NCI-H1417 treated with DMSO at 0.1 percent for 48 hours (cell line): ENCODE data around the gene ZFP91.

Experiments
- DNase-seq: peaks from one replicate; lab custom pipeline; 2025; lab: John Stamatoyannopoulos, UW

Gene ZFP91

DNA sequence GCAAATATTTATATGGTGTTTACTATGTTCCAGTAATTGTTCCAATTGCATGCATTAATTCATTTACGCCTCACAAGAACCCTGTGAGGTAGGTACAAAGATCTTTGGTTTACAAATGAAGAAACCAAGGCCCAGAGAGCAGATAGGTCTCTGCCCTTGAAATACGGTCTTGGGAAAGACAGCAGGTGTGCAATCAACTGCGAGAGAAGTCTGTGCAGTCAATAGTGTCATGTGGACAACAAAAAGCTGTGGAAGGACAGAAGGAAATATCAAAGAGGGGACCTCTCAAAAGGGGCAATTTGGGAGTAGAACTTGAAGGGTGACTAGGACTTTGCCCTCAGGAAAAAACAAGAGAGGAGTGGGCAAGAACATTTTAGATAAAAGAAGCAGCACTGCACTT, 52.5 kb downstream of the ZFP91 start:
- DNase-seq: no peak

GRCh38 chr11:58632510-58632909, 53.6 kb downstream of the ZFP91 start:
- no peak for DNase-seq

DNA sequence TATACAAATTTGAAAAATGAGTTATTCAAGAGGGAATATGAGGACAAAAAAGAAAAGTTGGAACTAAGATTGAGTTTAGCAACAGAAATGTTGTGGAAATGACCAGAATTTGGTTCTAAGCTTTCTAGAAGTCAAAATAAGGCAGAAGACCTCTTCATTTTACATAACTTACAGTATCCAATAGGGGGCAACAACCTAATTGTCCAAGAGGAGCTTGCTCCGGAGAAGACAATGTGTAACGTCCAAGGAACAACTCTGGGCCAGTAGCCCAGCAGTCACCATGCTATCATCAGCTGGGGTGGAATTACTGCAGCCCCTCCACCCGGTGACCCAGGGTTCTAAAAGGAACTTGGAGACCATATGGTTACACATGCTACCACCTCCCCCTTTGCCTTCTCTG, 57.7 kb downstream of the ZFP91 start:
- no peak for DNase-seq

- DNase-seq: no peak
Observed at GRCh38 chr11:58637371-58637770, 58.5 kb downstream of the ZFP91 start.

- DNase-seq: no peak
Observed at GRCh38 chr11:58639103-58639502, 60.2 kb downstream of the ZFP91 start.

DNA sequence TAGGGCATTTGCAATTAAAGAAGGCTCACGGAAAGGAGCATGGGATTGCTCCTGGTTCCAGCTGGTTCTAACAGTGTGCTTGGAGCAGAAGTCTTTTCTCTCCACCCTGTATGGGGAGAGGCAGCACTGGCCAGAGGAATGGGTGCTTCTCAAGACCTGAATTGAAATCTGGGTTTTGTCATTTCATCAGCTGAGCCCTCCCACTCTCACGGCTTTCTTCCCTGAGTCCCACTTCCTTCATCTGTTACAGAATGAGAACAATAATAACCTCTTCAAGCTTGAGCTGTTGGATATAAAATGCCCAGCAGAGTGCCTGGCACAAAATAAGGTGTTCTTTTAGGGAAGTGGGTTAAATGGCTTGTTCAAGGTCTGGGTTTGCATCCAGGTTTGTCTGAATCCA, 60.8 kb downstream of the ZFP91 start:
- no peak for DNase-seq

GRCh38 chr11:58640386-58641023, 61.6 kb downstream of the ZFP91 start:
- DNase-seq: no peak

GRCh38 chr11:58641341-58641740, 62.5 kb downstream of the ZFP91 start:
- no peak for DNase-seq

GRCh38 chr11:58641803-58642581, 63.1 kb downstream of the ZFP91 start:
- no peak for DNase-seq

- DNase-seq: no peak
Observed at GRCh38 chr11:58645854-58646253, 67.0 kb downstream of the ZFP91 start.

DNA sequence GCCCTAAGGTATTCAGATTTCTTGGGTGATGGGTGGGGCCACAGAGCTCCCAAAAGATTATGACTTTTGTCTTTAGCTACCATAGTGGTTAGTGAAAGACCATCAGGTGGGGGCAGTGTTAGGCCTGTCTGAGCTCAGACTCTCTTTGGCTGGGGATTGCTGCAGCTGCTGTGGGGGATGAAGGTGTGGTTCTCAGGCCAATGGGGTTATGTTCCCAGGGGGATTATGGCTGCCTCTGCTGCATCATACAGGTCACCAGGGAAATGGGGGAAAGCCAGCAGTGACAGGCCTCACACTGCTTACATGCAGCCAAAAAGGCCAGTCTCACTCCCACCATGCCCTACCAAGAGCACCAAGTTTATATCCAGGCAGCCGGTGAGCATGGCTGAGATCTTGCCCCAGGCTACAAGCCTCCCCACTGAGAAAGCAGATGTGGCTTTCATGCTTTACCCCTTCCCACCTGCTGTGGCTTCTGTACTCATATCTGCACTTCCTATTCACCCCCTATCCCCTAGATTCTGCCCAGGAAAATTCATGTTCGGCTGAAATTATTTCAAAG, 68.4 kb downstream of the ZFP91 start:
- DNase-seq: no peak

- DNase-seq: no peak
Observed at GRCh38 chr11:58647866-58648265, 69.0 kb downstream of the ZFP91 start.

- no peak for DNase-seq
Observed at GRCh38 chr11:58649623-58650022, 70.8 kb downstream of the ZFP91 start.

DNA sequence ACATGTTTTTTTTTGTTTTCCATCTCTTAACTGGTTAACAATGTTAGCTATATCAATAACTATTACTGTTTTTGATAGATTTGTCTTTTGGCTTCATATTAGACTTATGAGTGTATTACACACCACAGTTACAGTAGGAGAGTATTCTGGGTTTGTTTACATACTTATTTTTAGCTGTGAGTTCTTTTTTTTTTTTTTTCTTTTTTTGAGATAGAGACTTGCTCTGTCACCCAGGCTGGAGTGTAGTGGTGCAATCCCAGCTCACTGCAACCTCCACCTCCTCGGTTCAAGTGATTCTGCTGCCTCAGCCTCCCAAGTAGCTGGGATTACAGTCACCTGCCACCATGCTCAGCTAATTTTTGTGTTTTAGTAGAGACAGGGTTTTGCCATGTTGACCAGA, 71.6 kb downstream of the ZFP91 start:
- DNase-seq: no peak

- no peak for DNase-seq
Observed at GRCh38 chr11:58652726-58653280, 73.9 kb downstream of the ZFP91 start.

GRCh38 chr11:58654079-58654907, 75.4 kb downstream of the ZFP91 start:
- DNase-seq: no peak

- DNase-seq: no peak
Observed at GRCh38 chr11:58654908-58655296, 76.0 kb downstream of the ZFP91 start.

- DNase-seq: no peak
Observed at GRCh38 chr11:58656348-58656747, 77.5 kb downstream of the ZFP91 start.

GRCh38 chr11:58658623-58659022, 79.8 kb downstream of the ZFP91 start:
- no peak for DNase-seq

DNA sequence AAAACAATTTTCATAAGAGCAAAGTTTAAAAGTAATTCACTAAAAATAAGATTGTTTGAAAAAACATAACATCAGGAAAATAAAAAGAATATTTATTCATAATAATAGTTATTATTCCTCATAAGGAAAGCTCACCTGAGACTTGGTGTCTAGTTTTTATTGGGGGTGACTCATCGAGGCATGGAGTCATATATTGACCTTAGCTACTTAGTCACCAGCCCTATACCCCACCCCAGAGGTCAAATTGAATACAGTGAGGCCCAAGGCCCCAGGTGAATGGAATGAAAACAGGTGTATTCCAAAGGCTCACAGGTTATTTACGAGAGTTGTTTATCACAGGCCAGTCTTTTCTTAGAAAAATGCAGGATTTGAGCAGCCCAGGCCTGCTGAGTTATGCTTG, 80.5 kb downstream of the ZFP91 start:
- no peak for DNase-seq

DNA sequence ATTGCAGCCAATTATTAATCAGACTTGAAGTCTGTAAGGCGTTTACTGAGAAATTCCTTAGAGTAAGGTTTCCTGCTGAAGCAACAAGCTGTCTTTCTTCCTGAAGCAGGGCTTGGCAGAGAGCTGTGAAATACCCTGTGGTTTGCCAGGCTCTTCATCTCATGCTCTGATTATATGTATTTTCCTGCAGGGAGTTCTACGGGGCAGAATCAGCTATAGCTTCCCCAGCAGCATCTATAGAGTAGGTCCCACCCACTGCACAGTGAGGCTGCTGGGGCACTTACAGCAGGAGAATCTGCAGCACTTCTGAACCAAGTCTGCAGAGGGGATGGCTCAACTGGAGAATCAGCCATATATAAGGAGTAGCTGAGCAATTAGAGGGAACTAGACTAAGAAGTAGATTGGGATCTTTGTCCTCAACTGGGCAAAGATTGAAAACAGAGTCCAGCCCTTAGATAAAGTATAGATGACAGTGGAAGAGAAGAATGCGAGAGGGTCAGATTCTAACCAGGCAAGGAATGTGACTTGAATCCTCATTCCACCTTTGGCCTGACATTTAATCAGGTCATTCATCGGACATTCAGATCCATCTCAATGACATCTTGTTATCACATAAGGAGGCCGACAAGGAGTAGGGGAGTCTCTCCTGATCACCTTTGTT, 81.2 kb downstream of the ZFP91 start:
- no peak for DNase-seq
